MV-4-11 (cell line): ENCODE results near the gene BCL2L11.
A peak's percentile ranks its signal among the peaks of the same experiment; 100 is the strongest.

Experiments used
- DNase-seq: peaks from one replicate; lab custom pipeline; 2025; lab: John Stamatoyannopoulos, UW

BCL2L11 gene

DNA sequence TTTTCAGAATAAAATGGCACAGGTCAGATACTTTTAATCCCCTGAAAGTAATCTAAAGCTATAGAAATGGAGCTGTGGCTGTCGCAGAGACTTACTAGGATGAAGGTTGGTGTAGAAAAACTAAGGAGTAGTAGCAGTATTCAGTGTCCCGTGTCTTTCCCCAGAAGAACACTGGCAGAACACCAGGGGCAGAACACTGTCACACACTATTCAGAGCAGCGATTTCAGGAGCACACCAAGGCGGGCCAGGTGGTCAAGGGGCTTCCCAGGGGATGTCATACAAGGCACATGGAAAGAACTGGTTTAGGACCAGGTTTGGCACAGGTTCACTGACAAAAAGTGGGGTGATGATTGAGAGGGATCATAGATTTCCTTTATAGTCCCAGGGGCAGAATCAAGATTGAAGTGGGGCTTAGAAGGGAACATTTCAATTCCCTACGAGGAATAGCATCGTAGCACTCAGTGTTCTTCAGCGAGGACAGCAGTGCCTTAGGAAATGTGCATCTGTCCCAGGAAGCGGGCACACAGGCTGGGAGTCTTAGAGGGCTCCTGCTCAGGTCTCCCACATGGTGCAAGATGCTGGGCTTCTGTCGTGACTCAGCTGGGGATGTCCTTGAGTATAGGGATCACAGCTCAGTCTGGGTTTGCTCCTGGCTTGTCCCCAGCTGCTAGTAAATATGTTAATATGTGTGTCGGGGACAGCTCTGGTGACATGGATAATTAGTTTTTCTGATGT is 22.6 kb downstream of the BCL2L11 start:
- no peak for DNase-seq

DNA sequence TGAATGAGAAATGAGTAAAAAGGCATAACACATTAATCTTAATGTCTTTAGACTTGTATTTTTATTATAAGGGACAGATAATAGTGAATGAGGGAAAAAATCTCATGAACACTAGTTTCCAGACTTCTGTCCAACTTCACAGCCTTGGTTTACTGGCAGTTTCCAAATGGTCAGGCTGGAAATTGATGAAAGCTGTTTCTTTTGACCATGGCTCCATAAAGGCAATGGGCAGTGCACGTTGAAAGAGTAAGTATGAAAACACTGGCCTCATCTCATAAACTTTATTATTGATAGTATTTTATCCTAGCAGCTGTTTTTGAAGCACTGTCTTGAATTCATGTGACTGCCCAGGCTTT is 23.1 kb downstream of the BCL2L11 start:
- no peak for DNase-seq

DNA sequence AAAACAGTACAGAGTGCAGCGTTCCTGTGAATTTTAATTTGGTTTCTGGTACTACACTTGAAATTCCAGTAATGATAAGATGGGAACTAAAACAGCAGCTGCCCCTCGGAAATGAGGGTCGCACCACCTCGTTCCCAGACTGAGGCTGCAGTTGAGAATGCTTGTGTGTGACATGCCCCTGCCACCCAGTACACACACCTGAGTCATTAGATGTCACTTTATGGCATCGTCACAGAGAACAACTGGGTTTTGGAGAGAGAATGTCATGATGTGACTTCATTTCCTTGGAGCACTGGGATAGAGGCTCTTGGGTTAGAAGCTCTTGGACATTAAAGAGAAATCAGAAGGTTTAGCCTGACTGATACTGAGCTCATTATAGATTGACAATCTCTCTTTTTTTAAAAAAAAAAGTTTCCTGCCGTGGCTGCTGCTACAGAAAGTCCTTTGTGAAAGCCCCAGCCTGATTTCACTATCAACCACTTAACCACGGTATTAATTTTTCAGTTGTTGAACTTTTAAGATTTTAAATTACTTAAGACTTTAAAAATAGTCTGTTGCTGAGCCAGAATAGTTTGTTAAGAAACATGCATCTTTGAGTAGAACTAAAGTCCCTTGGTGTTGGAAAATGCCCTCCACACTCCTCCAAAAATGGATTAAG is 24.5 kb downstream of the BCL2L11 start:
- no peak for DNase-seq

DNA sequence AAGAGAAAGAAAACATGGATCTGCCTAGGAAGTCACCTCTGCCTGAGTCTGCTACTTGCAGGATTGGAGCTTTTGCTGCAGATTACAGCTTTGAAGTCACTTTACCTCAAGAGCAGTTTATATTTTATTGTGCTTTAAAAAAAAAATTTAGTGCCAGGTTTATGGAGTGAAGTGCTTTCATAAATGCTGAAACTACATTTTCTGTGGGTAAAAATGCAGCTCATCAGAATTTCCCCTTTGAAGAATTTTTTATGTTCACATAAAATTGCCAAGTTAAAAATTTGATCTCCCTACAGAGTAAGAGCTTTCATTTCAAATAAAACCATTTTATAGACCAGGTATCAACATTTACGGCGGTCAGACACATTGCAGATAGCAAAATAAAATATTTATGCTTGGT is 25.2 kb downstream of the BCL2L11 start:
- DNase-seq, result no peak

DNA sequence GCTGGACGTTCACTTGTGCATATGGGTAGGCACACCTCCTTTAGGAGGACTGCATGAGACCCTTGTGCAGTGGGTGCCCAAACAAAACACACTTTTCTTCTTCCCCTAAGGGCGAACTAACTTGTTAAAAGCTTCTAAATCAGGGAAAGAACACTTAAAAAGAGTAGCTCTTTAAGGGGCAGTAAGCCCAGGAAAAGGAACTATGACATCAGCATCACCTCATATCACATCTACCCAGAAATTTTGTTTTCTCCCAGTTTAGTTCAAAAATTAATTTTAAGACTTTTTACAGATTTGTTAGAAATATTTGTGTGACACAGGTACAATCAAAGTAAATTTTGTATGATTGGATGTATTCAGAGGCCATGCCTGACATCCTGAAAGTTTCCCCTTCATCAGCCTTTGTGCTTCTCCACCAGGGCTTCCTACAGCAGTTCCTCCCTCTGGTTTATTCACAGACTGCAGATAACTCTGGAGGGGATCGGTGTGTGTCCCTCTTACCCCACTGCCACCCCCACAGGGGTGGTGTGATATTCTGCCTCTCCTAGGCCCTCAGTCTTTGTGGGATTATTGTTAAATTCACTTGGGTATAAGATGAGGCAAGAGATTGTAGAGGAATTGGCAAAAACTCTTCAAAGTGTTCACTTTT is 27.6 kb downstream of the BCL2L11 start:
- no peak for DNase-seq

DNA sequence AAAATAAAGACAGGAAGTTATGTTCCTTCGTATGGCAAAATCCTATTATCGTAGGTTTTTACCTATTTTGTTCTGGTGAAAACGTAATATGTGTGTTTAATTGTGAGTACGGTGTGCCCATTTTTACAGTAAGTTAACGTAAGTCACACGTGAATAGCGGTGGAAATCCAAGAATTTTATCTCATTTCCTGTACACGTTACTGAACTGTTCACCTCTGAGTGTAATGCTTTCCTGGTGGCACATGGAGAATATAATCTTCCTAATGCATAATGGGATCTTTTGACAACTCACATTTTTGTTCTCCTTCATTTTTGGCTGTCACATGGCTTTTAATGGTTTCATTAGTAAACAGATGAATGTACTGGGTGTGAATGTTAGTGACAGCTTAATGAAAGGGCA is 28.2 kb downstream of the BCL2L11 start:
- DNase-seq, result no peak

DNA sequence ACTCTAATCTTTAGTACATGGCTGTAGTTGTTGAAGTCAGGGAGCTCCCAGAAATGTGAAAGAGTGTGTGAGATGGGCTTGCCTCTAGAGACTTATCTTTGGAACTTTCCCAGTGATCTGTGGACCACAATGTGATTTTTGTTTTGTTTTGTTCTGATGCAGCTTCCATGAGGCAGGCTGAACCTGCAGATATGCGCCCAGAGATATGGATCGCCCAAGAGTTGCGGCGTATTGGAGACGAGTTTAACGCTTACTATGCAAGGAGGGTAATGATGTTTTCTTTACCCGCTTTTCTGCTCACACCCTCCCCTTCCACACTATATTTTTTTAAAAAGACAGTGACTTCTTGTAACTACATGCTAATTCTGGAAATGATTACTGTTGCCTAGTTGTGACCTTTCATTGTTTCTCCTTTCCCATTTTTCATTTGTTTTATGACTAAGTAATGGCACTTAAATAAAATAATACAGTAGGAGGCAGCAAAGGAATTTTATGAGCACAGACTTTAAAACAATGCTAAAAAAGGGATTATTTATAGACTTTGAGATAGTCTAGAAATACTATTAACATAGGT is 29.3 kb downstream of the BCL2L11 start:
- no peak for DNase-seq

DNA sequence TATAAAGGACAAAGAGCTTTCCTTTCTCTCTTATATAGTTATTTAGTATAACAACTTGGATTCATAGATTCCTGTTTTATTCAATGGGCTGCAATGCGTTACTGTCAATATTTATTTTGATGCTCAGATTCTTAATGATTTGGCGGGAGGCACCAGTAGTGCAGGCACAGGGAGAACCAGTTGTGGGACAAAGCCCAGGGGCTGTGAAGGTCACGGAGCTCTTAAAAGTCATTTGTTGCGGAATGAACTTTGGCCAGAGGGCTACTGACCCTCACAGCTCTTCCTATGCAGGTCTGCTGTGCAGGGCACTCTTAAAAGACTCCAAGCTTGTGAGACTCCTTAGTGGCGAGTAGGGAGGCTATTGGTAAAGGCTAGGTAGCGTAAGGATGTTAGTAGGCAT is 34.0 kb downstream of the BCL2L11 start:
- DNase-seq, result no peak

DNA sequence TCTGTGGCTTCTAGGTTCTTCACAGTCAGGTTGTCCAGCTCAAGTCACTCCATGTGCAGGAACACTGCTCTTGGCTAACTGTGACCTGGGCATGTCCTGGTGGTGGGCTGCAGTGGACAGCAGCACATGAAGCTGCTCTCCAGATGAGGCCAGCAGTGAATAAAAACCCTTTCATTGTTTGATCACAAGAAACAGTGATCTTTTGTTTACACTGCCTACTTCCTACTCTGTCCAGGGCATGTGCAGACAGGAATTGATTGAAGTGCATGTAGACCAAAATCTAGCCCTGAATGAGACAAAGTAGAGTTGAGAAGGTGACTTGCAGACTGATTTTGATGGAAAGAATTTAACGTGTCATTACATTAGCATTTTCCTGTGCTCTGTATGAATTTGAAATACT is 34.9 kb downstream of the BCL2L11 start:
- DNase-seq, result no peak

DNA sequence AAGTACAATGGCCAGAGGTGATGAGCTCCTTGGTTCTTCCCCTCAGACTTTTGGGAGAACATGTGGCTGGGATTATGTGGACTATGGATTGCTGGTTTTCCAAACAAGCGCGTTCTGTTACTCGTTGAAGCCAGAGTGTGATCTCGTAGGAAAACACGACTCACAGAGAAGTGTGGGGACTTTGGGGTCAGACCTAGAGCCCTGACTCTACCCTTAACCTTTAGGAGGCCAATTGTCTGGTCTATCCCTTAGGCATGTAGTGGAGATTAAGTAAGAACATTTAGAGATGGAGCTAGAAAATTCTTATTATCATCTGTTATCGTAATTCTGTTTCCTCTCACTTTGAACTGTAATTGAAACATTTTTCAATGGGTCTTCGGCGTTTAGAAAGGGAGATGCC is 35.8 kb downstream of the BCL2L11 start:
- no peak for DNase-seq

DNA sequence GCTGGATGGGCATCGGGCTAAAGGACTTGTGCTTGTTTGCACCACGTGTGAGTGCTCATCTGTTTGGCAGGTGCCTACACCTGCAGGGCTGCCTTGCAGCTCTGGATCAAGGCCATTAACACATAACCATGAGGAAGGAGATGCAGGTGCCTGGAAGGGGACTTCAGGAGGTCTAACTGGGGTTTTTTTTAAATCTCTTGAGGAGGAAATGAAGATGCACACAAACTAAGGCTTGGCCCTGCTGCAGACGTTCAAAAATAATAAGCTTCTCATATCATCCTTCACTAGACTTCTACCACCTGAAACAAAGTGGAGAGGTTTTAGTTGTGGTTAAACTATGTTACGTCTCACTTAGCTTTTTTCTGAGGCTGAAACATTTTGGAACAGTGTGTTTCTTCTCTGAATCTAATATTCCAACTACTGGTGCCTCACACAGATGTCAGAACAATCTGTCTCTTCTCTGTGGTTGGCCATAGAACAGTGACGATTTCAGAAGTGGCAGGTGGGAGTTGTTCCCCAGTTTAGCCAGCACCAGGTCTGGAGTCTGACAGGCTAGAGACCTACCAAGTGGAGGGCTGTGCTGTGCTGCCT is 36.5 kb downstream of the BCL2L11 start:
- no peak for DNase-seq

DNA sequence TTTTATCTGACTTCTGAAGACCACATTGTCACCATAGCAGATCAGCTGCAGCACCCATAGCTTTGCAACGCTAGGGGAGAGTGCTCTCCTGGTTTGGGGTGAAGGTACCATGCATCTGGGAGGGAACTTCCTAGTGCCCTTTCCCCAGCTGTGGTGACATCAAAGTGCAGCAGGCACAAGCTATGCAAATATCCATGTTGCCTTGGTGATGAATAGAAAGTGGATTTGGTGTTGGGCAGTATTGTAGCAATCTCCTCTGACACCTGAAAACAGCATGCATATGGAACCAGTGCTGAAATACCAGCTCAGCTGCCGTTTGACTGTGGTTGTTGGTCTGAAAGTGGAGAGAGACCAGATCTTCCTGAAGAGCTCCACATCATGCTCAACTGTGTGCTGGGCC is 37.1 kb downstream of the BCL2L11 start:
- DNase-seq, result no peak

DNA sequence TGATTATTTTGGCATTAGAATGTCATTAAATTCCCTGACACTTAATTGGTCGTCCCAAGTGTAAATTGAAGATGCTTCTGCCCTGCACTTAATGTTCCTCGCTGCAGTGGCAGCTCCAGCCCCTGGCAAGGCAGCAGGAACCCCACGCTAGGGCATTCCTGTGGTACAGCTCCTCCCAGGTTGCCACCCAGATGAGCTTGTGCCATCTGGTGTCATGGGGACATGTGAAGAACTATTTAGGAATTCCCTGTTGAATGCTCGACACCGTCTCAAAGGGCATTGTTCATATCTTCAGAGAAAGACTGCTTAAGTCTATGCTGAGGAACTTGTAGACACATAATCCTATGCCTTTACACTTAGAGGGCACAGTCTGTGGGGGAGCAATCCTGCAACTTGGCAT is 38.9 kb downstream of the BCL2L11 start:
- DNase-seq, result no peak

DNA sequence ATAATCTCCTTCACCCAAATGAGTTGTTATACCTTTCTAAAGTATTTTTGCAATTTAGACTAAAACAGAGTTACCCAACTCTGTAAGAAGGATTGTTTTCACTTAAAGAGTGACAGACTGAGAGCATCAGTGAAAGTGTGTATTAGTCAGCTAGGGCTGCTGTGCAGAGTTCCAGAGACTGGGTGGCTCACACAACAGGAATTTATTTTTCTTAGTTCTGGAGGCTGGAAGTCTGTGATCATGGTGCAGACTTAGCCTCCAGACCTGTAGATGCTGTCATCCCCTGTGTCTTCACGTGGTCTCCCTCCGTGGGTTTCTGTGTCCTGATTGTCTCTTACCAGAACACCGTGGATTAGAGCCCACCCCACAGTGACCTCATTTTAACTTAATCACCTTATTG is 40.0 kb downstream of the BCL2L11 start:
- DNase-seq, result no peak

DNA sequence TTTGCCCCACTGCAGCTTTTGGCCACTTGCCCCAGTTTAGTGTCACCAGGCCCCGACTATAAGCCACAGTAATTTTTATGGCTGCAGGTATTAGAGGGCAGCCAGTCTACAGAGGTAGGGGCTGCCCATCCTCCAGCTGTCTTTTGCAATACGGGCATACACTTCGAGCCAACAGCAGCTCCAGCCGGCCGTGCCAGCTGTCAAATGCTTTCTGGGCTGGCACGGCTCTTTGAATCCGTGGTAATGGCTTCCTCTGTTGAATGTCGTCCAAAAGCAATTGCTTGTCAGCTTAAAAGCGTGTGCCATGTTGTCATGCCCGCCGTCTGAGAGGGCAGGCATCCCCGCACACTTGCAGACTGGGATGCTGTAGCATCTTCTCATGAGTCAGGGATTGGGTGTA is 41.3 kb downstream of the BCL2L11 start:
- DNase-seq, result no peak

DNA sequence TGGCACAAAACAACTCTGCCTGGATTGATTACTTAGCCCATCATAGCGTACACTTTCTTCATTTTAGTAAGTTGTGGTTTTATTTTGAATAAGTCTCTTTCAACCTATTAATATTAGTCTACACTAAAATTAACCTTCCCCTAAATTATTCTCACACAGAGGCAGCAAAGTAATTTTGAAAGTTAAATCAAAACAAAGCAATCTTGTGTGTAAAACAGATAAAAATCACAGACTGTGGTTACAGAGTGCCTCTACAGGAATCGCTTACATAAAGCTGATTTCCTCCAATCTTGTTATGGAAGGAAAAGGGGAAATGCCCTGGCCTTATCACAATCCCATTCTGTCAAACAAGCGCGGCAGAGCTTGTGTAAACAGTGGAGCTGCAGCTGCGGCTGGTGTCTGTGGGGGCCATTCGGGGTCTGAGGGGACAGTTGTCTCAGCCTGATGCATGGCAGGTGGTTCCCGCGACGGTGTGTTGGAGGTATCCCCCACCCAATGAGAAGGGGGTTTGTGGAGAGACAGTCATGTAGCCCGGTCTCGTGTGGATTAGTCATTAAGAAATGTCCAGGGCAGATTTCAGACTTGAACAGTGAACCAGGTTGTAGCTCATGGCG is 42.1 kb downstream of the BCL2L11 start:
- peak; percentile 31 for DNase-seq

DNA sequence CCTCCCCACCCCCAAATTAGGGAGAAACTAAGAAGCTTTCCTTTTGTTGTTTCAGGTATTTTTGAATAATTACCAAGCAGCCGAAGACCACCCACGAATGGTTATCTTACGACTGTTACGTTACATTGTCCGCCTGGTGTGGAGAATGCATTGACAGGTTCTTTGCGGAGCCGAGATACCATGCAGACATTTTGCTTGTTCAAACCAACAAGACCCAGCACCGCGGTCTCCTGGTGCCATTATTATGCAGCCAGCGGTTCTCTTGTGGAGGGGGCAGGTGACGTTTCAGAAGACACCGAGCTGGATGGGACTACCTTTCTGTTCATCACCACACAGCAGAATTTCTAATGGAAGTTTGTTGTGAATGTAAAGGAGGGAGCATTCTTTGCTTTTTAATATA is 43.4 kb downstream of the BCL2L11 start:
- DNase-seq, result no peak

DNA sequence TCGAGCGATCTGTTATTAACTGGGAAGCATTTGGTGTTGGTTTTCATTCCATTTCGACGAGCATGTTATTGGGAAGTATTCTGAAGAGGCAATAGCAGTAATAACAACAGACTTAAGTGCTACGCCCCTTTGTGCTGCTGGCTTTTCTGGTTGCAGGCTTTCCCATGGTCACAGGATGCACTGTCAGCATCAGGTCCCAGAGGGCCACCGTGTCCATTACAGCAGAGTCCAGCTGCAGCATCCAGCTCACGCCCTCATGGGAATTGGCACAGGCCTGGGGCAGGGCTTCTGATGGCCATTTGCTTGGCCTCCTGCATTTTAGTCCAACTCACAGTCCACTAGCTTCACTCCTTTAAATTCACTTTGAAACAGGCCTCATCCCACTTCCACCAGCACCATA is 44.4 kb downstream of the BCL2L11 start:
- DNase-seq, result no peak

DNA sequence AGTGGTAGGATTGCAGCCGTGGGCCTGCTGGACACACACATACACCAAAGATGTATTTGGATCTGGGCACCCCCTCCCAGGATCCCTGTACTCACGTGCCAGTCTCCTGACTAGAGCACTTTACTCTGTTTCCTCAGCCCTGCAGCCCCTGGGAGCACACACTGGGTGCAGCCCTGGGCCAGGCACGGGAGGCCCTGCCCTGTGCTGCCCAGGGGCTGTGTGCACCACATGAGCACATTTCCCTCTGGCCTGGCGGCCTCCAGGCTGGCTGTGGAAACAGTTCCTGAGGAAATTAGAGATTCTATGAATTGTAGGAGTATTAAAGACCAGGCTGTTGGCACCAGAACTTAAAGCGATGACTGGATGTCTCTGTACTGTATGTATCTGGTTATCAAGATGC is 45.4 kb downstream of the BCL2L11 start:
- DNase-seq, result no peak

DNA sequence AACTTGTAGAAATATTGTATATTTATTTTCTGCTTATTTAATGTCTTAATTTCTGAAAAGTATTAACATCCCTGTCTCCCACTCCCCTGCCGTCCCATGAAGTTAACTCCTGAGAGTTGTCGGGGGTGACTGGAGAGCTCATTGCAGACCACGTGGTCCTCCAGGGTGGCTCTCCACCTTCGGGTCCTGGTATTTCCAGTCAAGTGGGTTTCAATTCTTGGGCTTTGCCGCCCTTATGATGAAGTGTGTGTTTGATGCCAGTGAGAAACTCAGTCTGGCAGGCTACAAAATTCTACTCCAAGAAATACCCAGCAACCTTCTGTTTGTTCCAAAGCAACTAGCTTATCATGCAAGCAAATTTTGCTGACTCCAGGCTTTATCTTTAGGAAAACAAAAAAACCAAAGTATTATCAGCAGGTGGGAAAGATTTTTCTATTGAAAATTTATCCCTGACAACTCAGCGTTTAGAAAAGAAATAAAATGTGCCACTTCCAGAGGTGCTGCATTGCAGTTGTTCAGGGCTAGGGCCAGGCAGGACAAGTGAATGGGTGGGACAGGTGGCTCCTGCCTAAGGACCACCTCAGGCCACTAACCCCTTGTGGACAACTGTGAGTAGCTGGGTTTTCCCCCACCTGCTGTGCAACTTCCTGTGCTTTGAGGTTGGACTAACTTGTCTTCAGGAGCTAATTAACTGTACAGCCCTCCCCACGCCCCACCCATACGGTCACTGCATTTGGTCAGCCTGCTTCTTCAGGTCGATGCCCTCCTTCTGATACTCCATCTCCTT is 46.6 kb downstream of the BCL2L11 start:
- no peak for DNase-seq

DNA sequence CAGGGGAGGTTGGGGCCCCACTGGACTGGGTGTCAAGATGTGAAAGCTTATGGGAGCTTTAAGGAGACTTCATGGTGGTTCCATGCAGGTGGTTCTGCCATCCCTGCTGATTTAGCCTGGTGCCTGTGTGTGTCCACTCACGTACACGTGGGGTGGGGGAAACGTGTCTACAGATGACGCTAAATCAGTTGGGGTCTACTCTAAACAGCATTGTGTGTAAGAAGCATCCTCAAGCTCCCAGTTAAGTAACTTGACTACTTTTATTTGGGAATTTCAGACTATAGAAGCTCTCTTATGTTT is 47.1 kb downstream of the BCL2L11 start:
- DNase-seq, result no peak
